ENCODE results near the gene OR2S2. TPM values are rescaled to one million over a fixed set of nuclear protein-coding genes. Genes with fewer than 3 reads are reported as not detected.
"Not testable (repeated sequence)": the region's sequence is repeated elsewhere in the genome, so short reads cannot be mapped to it uniquely, and the experiment has no call there.

Gene OR2S2
- total RNA-seq, 4 donors from 2014 or later, result not detected

DNA sequence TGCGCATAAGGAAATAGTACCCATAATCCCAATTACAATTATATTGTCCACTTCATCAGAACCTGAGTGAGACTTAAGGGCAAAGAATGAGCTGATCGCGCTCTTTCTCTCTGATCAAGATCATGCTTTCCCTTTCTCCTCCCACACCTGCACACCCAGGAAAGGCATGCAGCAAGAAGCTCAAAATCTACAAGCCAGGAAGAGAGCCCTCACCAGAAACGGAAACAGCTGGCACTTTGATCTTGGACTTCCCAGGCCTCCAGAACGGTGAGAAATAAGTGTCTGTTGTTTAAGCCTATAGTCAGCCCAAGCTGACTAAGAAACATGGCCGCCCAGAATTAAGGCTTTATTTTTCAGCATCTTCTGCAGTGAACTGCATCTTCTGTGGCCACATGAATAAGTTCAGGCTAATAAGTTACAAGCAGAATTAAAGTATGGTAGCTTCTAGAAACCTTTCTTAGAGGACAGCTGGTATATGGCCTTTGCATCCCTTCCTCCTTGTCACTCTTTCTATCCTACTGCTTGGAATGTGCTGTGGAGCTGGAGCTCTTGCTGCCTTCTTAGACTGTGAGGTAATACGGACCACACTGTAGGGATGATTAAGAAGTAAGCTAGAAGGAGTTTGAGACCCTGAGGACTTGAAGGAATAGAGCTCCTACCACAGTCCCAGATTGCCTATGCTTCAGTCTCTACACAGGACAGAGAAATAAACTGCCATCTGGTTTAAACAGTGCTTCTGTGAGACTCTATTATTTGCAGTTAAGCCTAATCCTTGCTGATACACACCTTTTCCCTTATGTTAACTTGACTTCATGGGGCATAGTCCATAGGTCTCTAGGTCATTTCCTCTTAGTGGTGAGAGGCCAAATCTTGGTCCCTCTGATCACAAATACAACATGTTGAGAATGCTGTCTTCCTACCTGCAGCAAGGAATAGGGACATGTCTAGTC lies 17.2 kb downstream of the OR2S2 start:
- no peak for ATAC-seq (ENCODE audit: low FRiP score)

DNA sequence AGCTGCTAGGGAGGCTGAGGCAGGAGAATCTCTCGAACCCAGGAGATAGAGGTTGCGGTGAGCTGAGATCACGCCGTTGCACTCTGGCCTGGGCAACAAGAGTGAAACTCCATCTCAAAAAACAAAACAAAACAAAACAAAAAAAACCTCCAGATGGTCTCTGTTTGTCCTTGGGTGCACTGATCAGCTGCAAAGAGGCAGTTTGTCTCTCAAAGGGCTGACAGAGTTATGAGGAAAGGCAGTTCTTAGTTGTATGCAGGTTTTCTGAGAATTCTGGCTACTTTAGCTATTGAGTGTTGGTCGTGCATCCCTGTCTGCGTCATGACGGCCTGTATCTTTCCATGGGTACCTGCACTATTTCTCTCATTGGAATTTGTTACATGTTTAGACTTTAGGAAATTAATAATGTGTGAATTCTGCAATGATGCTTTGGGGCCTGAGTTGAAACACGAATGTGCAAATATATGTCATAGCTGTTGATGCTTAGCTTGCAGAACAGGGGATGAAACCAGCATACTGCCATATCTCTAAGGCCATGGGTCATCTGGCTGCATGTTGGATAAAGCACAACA lies 18.2 kb downstream of the OR2S2 start:
- TF ChIP-seq, protein P1, sequence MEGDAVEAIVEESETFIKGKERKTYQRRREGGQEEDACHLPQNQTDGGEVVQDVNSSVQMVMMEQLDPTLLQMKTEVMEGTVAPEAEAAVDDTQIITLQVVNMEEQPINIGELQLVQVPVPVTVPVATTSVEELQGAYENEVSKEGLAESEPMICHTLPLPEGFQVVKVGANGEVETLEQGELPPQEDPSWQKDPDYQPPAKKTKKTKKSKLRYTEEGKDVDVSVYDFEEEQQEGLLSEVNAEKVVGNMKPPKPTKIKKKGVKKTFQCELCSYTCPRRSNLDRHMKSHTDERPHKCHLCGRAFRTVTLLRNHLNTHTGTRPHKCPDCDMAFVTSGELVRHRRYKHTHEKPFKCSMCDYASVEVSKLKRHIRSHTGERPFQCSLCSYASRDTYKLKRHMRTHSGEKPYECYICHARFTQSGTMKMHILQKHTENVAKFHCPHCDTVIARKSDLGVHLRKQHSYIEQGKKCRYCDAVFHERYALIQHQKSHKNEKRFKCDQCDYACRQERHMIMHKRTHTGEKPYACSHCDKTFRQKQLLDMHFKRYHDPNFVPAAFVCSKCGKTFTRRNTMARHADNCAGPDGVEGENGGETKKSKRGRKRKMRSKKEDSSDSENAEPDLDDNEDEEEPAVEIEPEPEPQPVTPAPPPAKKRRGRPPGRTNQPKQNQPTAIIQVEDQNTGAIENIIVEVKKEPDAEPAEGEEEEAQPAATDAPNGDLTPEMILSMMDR (IDR thresholded peaks at IDR 0.05), result no peak
- DNase-seq (ENCODE audit: low spot score) (no peak), ATAC-seq (ENCODE audit: low FRiP score) (no peak)

More for the DNA sequence above, 17.2 kb downstream of the OR2S2 start:
- no peak for DNase-seq (ENCODE audit: low spot score)
- TF ChIP-seq, protein P1 (IDR thresholded peaks at IDR 0.05), result no peak

DNA sequence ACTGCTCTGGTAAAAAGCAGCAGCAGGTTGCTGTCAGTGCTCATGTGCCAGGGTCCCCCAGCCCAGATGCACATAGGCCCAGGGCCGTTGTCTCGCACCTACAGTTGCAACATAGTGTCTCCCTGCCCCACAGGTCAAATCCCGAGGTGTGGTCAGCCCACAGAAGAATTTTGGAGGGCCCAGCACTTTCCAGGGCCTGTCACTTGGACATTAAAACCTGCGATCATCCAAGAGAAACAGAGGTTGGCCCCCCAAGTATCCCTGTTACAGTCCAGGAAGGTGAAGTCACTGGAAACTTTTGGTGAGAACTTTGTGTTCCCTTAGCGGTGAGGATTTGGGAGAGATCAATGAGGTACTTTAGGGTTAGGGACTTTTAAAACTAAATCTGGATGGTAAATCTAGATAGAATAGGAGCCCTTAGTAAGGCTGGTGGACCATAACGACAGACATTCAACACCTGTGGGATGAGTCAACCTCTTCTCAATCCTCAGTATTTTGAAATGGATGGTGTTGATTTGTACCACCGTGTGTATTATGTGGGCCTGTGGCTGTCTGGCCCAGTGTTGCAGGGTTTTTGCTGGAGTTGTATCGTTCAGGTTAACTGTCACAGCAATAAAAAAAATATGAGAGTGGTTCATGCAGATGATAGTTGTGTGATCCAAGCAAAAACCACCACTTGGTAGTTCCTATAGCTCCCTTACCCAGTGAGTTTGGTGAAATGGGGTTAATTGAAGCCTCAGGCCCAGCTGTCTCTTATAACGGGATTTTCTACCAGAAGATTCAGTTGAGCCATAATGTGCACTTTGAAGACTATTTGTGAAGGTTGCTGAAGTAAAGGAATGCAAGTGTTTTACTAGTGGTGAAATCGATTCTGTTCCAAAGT lies 19.2 kb downstream of the OR2S2 start:
- TF ChIP-seq, protein P1 (IDR thresholded peaks at IDR 0.05), result no peak
- DNase-seq (ENCODE audit: low spot score) (no peak), ATAC-seq (ENCODE audit: low FRiP score) (no peak)

DNA sequence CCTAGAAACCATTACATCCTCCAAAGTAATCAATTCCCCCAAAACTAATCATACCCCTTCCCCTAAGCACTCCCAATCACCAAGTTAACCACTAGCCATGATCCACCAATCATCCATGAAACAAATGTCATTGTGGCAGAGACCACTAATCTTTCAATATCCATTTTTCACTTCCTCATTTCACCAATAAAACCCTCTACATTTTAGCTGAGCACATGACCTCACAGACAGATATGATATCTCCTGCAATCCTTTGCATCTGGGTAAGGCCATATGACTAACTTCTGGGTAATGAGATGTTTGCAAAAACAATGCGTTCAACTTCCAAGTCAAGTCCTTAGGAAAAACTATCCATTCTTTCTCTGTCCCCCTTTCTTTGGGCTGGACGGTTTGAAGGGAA lies 20.7 kb downstream of the OR2S2 start:
- ATAC-seq (ENCODE audit: low FRiP score) (no peak), DNase-seq (ENCODE audit: low spot score) (no peak)
- TF ChIP-seq, protein P1 (IDR thresholded peaks at IDR 0.05), result no peak

DNA sequence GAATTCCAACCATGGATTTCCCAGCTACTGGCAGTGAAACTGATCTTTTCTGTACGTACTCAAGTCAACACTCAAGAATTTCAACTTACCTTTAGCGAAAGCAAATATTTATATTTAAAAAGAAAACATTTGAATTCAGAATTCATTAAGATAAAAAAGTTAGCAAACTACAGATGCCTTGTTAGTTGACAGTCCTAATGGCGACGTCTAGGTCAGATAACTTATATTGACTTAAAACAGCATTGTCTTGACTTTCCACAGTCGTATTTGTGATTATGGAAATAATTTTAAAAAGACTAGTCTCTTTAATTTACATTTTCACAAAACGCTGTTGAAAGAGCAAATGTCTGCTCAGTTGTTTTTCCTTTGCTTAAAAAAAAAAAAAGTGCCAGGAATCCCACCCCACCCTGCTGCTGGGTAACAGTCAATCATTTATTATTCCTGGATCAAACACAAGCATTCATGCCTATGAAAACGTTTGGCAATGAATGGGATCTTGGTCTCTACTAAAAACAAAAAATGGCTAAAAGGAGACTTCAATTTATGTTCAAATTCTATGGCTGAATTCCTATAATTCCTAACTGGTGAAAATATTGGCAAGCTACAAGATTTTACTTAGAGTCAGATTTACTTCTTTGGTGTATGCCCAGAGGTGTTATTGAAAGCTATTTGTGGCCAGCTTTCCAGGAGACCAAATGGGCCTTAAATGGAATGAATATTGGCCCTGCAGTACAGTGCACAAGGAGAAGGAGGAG lies 22.0 kb downstream of the OR2S2 start:
- DNase-seq (ENCODE audit: low spot score) (no peak), ATAC-seq (ENCODE audit: low FRiP score) (no peak)
- TF ChIP-seq, protein P1 (IDR thresholded peaks at IDR 0.05), result no peak

DNA sequence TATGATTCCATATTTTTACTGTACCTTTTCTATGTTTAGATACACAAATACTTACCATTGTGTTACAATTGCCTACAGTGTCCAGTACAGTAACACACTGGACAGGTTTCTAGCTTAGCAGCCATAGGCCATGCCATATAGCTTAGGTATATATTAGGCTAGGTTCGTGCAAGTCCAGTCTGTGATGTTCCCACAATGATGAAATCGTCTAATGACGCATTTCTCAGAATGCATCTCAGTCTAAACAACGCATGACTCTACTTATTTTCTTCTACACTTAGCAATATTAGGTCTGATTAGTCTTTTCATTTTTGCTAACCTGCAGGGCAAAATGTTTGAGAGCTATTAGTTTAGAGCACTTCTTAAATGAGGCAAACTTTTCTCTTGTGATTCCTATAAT lies 22.7 kb downstream of the OR2S2 start:
- TF ChIP-seq, protein P1 (IDR thresholded peaks at IDR 0.05), result no peak
- DNase-seq (ENCODE audit: low spot score) (no peak), ATAC-seq (ENCODE audit: low FRiP score) (no peak)

DNA sequence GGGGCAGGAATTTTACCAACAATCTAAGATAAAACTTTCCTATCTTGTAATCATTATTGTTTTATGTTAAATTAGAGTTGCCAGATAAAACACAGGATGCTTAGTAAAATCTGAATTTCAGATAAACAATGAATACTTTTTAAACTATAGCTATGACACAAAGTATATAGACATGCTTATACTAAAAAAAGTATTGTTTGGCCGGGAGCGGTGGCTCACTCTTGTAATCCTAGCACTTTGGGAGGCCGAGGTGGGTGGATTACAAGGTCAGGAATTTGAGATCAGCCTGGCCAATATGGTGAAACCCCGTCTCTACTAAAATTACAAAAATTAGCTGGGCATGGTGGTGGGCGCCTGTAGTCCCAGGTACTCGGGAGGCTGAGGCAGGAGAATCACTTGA lies 23.9 kb downstream of the OR2S2 start:
- not testable (repeated sequence) for DNase-seq (ENCODE audit: low spot score); ATAC-seq (ENCODE audit: low FRiP score)
